HG02884 (cell line): ENCODE measurements around the gene TMOD1.

Experiments
- ATAC-seq: cut with Tn5 transposase; IDR thresholded peaks from one replicate; pipeline ENCODE4 v1.9.1; 2021; ENCODE audit warnings: mild to moderate bottlenecking, moderate library complexity; ENCODE audit not compliant: unreplicated experiment

Gene TMOD1

GRCh38 chr9:97630591-97630990, 129.1 kb downstream of the TMOD1 start:
- ATAC-seq: no peak

DNA sequence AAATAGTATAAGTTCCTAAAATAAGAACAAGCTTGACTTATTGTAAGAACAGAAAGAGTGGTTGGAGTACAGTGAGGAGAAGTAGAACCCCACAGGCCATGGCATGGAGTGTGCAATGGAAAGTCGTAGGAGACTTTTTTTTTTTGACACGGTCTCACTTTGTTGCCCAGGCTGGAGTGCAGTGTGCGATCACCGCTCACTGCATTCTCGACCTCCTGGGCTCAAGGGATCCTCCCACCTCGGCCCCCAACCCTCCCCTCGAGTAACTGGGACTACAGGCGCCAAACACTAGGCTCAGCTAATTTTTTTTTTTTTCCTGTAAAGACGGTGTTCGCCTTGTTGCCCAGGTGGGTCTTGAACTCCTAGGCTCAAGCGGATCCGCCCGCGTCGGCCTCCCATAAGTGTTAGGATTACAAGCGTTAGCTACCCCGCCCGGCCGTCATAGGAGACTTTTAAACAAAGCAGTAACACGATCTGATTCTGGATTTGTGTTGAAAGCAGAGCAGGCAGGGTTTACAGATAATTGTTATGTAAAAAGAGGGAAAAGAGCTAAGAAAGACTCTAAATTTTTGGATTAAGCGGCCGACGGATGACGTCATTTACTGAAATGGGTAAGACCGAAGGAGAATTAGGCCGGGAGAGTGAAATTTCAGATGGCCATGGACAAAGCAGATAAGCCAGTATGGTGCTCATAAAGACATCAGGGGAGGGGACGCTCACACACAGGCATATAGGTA, 130.9 kb downstream of the TMOD1 start:
- peak; percentile 3 for ATAC-seq

GRCh38 chr9:97632985-97633858, 131.8 kb downstream of the TMOD1 start, which contains the start of the genes NCBP1 and TSTD2:
TSS of gene NCBP1 (plus strand) at chr9:97633821. CDS start at chr9:97633882, 61 bp downstream.
TSS of gene TSTD2 (minus strand) at chr9:97633368. CDS start at chr9:97627562, 5,806 bp downstream.
- peak; percentile 80 for ATAC-seq

DNA sequence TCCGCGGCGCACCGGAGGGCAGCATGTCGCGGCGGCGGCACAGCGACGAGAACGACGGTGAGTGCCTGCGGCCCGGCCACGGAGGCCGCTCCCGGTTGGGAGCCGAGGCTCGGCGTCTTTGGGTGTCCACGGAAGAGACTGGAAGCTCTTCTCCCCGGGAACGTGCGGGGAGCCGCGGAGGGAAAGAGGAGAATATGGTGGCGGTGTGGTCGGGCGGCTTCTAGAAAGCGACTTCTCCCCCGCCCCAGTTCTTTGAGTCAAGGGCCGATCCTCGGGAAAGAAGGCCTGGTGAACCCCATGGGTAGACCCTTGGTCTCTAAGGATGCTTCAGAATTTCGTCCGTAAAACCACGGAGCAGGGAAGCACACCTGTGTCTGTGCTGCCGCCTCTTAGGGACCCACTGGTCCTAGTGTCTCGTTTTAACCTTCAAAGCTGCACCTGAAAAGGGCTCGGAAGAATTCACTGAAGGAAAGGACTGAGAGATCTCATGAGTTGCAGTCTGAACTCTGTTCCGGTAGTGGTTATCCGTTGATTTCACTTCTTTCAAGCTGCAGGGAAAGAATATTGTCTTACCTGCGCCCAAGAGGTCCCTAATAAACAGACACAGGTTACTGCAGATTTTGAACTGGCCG, 132.5 kb downstream of the TMOD1 start:
- no peak for ATAC-seq

GRCh38 chr9:97635026-97635425, 133.6 kb downstream of the TMOD1 start:
- no peak for ATAC-seq

DNA sequence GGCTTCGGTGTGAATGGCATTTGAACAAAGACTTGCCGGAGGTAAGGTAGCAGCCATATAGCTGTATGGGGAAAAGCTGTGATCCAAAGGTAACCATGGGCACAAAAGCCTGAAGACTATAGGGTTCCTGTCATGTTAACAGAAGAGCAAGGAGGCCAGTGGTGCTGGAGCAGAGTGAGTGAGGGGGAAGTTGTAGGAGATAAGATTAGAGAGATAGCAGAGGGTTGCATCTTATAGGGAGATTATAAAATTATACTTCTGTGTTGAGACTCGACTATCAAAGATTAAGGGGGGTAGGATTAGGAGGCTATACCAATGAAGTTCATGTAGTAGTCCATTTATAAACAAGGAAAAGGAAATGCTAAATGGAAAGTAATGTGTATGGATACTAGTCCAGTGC, 135.4 kb downstream of the TMOD1 start:
- no peak for ATAC-seq

- ATAC-seq: no peak
These were observed 137.2 kb downstream of the TMOD1 start for GRCh38 chr9:97638666-97639065.

DNA sequence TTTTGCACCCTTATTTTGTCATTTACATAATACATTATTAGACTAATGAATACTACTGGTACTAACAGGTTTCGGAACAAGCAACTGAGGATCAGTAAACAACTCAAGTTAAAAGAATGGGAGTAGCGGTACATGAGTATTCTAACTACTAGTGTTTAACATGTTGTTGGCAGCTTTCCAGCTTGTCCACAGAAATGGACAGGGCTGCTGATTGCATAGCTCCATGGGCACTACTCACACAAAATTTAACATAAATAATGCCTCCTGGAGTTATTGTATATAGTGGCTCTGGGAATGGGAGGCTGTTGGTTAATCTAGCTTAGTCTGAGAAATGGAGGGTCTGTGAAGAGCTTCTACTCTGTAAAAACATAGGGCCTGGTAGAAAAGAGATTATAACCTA, 138.9 kb downstream of the TMOD1 start:
- no peak for ATAC-seq

DNA sequence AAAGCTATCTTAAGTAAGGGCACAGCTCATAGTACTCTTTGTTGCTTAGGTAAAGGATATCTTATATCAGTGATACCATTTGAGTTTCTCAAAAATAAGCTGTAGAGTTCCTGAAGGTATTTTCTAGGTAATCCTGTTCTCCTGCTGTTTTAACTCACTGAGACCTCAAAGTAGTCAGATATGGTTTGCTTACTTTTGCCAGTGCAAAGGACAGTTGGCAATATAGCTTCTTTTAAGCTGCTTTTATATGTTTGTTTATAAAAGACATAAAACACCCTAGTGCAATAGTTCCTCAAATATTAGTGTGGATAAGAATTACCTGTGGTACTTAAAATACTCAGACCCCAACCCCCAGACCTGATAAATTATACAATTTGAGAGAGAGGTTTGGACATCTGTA, 144.3 kb downstream of the TMOD1 start:
- ATAC-seq: no peak

- ATAC-seq: no peak
These were observed 146.5 kb downstream of the TMOD1 start for GRCh38 chr9:97647996-97648395.
